Stimulated activated CD4-positive, alpha-beta T cell treated with anti-CD3 and anti-CD28 coated beads, TNF-alpha, amount 100 ng/mL, for 4 hours (primary cell): ENCODE measurements around the gene H3-3A.

Experiments used
- DNase-seq, 3 experiments: peaks; one replicate each; pipeline ENCODE4 v3.0.0-alpha.2; 2020; ENCODE audit warnings: low read depth in 3 of 3

The H3-3A gene

DNA sequence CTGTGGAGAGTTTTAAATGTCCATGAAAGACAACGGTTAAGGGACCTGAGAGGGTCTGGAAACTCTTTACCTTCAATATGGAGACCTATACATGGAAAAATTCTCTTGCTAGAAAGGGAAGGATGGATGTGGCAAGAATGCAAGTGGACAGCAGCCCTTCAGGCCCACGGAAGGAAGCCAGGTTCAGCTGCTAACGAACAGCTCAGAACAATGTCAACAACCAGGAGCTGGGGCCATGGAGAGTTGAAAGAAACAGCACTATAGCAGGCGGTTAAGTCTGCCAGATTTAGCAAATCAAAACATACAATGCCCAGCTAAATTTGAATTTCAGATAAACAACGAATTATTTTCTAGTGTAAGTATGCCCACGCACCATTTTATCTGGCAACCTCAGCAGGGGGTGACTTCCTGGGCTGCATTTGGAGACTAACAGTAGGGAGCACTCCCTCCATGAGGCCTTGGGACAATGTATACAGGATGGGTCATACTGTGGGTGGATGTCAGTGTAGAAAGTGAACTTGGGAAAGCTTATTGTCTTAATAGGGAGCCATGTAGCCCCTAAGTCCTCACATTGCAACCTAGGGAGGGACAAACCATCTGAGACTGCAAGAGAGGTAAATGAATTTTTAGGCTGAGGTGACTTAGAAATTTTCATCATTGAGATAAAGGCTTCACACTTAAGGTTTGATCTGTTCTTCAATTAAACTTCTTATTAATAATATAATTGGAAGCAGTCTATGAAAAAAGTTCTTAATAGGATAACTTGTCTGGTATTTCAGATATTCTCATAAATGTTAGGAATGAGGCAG lies 7.8 kb upstream of the H3-3A start:
- DNase-seq: no peak

DNA sequence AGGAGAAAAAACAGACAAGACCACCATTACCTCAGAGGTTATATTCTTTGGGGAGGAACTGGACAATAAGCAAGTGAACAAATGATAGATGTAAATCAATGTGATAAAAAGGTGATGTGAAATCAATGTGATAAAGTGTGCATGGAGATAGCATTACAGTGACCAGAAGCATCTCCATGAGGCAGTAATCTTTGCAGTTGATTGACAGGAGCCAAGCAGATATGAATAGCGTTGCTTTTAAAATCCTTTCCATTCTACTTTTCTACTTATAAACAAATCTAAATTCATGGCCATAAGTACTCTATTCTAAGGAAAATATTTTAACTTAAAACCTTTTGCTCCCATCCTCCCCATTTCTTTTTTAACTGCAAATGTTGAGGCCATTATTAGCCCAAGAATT lies 2.8 kb upstream of the H3-3A start:
- no peak for DNase-seq

DNA sequence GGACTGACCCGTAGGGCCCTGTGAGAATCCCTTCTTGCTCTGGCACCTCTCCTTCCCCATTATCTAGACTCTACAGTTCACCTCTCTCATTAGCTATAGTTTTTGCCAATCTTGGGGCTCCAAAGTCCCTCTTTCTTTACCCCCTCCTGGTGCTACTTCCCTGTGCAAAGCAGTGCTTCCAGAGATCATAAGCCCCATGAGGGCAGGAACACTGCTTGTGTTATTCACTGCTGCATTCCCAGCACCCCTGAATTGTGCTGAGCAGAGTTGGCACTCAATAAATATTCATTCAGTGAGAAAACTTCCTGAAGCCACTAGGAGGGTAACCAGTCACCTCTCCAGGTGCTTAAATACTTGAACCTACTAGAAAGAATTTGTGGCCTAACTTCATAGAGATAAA lies 2.1 kb upstream of the H3-3A start:
- no peak for DNase-seq

- DNase-seq: no peak
These were observed 1.3 kb upstream of the H3-3A start for GRCh38 chr1:226061068-226061840.

GRCh38 chr1:226061841-226062557 lies 517 bp upstream of the H3-3A start:
- DNase-seq: no peak

- DNase-seq: peak; percentile 15 to 25 (median 18)
These were observed 884 bp downstream of the H3-3A start for GRCh38 chr1:226063224-226063976.

GRCh38 chr1:226063977-226064815 lies 1.7 kb downstream of the H3-3A start:
- no peak for DNase-seq

GRCh38 chr1:226064816-226065248 lies 2.3 kb downstream of the H3-3A start:
- DNase-seq: peak in 2 of 3 experiments; percentile 13 to 32

DNA sequence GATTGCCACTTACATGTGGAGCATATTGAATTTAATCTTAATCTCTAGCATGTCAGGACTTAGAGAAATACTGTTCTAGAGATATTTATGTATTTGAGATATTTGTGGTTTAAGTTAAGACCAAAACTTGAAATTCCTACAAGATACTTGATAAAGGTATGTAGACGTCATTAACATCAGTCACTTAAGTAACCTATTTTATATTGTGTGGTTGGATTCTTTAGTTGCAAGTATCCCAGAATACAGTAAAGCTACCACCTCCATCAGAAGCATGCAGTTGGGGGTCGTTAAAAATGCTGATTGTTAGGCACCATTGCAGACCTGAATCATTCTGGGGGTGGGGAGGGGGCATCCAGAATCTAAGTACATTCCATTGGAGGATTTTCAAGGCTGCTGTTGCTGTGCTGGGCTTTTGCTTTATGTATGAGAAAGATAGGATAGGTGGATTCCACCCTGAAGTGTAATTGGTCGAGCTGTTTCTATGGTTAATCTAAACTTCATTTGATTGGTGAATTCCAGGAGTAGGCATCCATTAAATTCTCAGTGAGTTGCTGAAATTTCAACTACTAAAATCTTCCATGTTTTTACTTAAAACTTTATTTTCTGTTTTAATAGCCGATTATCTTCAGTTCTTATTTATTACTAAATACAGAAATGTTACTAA lies 4.0 kb downstream of the H3-3A start:
- DNase-seq: no peak

DNA sequence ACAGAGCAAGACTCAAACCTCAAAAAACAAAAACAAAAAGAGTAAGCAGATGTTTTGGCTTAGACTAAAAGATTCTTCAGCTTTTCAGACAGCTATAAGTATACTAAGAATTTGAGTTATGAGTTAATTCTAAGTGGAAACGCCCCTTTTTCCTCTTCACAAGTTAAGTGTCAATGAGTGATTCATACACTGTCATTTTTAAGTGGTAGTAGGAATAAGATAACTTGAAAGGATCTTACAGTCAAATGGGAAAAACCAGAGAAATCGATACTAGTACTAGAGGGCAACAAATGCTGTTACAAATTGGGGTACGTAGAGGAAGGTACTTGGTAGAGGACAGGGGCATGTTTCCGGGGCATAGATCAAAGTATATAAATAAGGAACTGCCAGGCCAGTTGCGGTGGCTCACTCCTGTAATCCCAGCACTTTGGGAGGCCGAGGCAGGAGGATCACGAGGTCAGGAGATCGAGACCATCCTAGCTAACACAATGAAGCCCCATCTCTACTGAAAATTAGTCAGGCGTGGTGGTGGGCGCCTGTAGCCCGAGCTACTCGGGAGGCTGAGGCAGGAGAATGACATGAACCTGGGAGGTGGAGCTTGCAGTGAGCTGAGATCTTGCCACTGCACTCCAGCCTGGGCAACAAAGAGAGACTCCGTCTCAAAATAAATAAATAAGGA lies 7.4 kb downstream of the H3-3A start:
- no peak for DNase-seq

- no peak for DNase-seq
These were observed 9.8 kb downstream of the H3-3A start for GRCh38 chr1:226072347-226072746.

DNA sequence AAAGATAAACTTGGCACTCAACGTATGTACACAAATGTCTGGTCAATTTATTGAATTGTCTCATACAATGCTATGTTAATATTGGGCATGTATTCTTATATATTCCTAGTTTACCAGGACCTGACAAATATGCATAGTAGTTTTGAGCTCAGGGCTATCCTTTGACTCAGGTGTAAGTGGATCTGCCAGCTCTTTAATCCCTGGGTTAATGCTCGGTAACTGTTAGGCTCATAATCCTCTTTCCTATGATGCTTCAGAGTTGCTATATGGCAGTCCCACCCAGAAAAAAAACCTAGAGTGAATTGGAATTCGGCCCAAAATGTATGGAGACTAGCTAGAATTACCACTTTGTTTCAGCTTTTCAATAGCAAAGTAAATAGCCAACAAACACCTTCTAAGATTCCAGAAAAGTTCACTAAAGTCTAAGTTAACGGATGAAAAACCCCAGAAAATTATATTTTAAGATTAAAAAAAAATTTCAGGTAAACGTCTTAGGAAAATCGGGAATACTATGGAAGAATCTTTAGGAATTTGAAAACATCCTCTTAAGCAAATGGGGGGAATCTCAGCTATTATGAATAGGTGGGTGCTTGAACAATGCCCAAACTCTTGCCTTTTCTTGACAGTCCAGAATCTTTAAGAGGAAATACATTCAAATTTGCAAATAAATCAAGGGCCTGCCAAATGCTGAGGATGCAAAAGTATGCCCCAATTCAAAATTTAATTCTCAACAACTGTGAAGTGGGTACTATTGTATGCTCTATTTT lies 10.9 kb downstream of the H3-3A start:
- DNase-seq: no peak

GRCh38 chr1:226074046-226074445 lies 11.5 kb downstream of the H3-3A start:
- DNase-seq: no peak

- DNase-seq: no peak
These were observed 13.9 kb downstream of the H3-3A start for GRCh38 chr1:226076378-226076777.

DNA sequence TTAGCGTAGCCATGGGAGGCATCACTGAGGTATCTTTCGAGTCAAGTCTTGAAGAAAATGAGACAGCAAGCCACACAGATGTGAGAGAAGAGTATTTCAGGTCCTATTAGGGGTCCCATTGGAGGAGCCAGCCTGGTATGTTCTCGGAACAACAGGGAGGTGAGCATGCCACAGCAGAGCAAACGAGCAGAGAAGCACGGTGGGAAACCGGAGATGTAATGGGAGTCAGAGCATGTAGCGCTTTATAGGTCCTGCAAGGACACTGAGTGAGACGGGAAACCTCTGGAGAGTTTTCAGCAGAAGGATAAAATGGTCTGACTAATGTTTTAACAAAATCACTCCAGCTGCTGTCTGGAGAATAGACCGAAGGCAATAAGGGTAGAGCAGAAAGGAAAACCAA lies 15.9 kb downstream of the H3-3A start:
- DNase-seq: no peak

GRCh38 chr1:226082587-226082917 lies 20.0 kb downstream of the H3-3A start:
- DNase-seq: no peak

- no peak for DNase-seq
These were observed 20.4 kb downstream of the H3-3A start for GRCh38 chr1:226082959-226083301.

GRCh38 chr1:226083302-226084101 lies 21.0 kb downstream of the H3-3A start:
- peak; percentile 87 to 94 (median 88) for DNase-seq
